OCI-LY1 (cell line): ENCODE measurements around the gene FAM107B.

Source experiments
- H2AFZ ChIP-seq: fragments of 200-600 bp; sonication (generic), shearing (Covaris generic); 2 replicates; pipeline ENCODE4 v1.6.0; 2014; ENCODE audit warnings: antibody characterized with exemption, mild to moderate bottlenecking, low read length
- H3F3A ChIP-seq: fragments of 200-600 bp; sonication (generic), shearing (Covaris generic); 2 replicates; pipeline ENCODE4 v1.6.0; 2014; ENCODE audit warnings: mild to moderate bottlenecking, antibody characterized with exemption, low read length, moderate library complexity; ENCODE audit not compliant: insufficient read depth
- H3K27ac ChIP-seq: fragments of 200-600 bp; sonication (generic); 2 replicates; pipeline ENCODE4 v1.5.1; 2014; ENCODE audit warnings: low read length, mixed run types, mild to moderate bottlenecking, low read depth; ENCODE audit not compliant: poor library complexity, severe bottlenecking
- H3K27me3 ChIP-seq: fragments of 200-600 bp; sonication (generic); 2 replicates; pipeline ENCODE4 v1.6.0; 2014; ENCODE audit warnings: antibody characterized with exemption, mild to moderate bottlenecking, low read length, moderate library complexity; ENCODE audit not compliant: insufficient read depth
- H3K36me3 ChIP-seq: fragments of 200-600 bp; sonication (generic); 2 replicates; pipeline ENCODE4 v1.6.1; 2014; ENCODE audit warnings: mild to moderate bottlenecking, antibody characterized with exemption, low read length, moderate library complexity, mixed read lengths; ENCODE audit not compliant: insufficient read depth
- H3K4me1 ChIP-seq: fragments of 200-600 bp; sonication (generic); 2 replicates; pipeline ENCODE4 v1.5.1; 2014; ENCODE audit warnings: mild to moderate bottlenecking, low read length, moderate library complexity; ENCODE audit not compliant: insufficient read depth, severe bottlenecking
- H3K4me2 ChIP-seq: fragments of 200-600 bp; sonication (generic), shearing (Covaris generic); 2 replicates; pipeline ENCODE4 v1.6.1; 2014; ENCODE audit warnings: low read length
- H3K4me3 ChIP-seq: fragments of 200-600 bp; sonication (generic); 2 replicates; pipeline ENCODE4 v1.5.1; 2014; ENCODE audit warnings: low read length, low read depth, mild to moderate bottlenecking, mixed read lengths; ENCODE audit not compliant: poor library complexity, severe bottlenecking
- H3K79me2 ChIP-seq: fragments of 200-600 bp; shearing (Covaris generic); 2 replicates; pipeline ENCODE4 v1.6.1; 2016; ENCODE audit warnings: mixed run types, low read length, mixed read lengths; ENCODE audit not compliant: insufficient read depth
- H3K9ac ChIP-seq: fragments of 200-600 bp; sonication (generic), shearing (Covaris generic); 2 replicates; pipeline ENCODE4 v1.6.1; 2014; ENCODE audit warnings: mild to moderate bottlenecking, low read length, mixed read lengths
- H3K9me2 ChIP-seq: fragments of 200-600 bp; sonication (generic), shearing (Covaris generic); 2 replicates; pipeline ENCODE4 v1.6.1; 2014; ENCODE audit warnings: low read depth, mild to moderate bottlenecking, low read length, mixed read lengths
- H3K9me3 ChIP-seq: fragments of 200-600 bp; shearing (Covaris generic); 2 replicates; pipeline ENCODE4 v1.6.1; 2014; ENCODE audit warnings: low read length, mixed read lengths
- H4K20me1 ChIP-seq: fragments of 200-600 bp; sonication (generic), shearing (Covaris generic); 2 replicates; pipeline ENCODE4 v1.6.0; 2016; ENCODE audit warnings: mild to moderate bottlenecking, low read length; ENCODE audit not compliant: insufficient read depth
- EZH2 ChIP-seq: fragments of 200-600 bp; sonication (generic), shearing (Covaris generic); IDR thresholded peaks from 2 replicates; pipeline ENCODE4 v1.8.0; 2017; ENCODE audit warnings: borderline replicate concordance, mixed run types, mild to moderate bottlenecking, antibody characterized with exemption, low read length, moderate library complexity, mixed read lengths
- TF ChIP-seq, protein P1 (sequence below): fragments of 200-600 bp; sonication (generic), shearing (Covaris generic); IDR thresholded peaks from 2 replicates; pipeline ENCODE4 v1.5.1; 2017; ENCODE audit warnings: mild to moderate bottlenecking, antibody characterized with exemption, low read length, moderate library complexity, mixed read lengths

Gene FAM107B

GRCh38 chr10:14736600-14737081, 38.1 kb downstream of the FAM107B start:
- no peak overlapping the region for H2AFZ ChIP-seq
- H3K27ac ChIP-seq, result peak overlapping the region; percentile 97

GRCh38 chr10:14736043-14736442, 38.7 kb downstream of the FAM107B start:
- Histone ChIP-seq H3K9ac (peak overlapping the region; percentile 40), H2AFZ (no peak overlapping the region), H3K4me3 (no peak overlapping the region), H3K4me2 (peak overlapping the region; percentile 54), H3K27ac (peak overlapping the region; percentile 97), H3F3A (no peaks in the 10 kb centered on the region), H3K27me3 (no peaks in the 10 kb centered on the region), H3K9me3 (no peaks in the 10 kb centered on the region; the same call in 1 of the 2 replicates), H3K9me2 (no peaks in the 10 kb centered on the region), H4K20me1 (no peaks in the 10 kb centered on the region), H3K36me3 (no peaks in the 10 kb centered on the region), H3K79me2 (no peaks in the 10 kb centered on the region), H3K4me1 (peaks cover 71% of the 10 kb centered on the region)
- TF ChIP-seq, protein P1, sequence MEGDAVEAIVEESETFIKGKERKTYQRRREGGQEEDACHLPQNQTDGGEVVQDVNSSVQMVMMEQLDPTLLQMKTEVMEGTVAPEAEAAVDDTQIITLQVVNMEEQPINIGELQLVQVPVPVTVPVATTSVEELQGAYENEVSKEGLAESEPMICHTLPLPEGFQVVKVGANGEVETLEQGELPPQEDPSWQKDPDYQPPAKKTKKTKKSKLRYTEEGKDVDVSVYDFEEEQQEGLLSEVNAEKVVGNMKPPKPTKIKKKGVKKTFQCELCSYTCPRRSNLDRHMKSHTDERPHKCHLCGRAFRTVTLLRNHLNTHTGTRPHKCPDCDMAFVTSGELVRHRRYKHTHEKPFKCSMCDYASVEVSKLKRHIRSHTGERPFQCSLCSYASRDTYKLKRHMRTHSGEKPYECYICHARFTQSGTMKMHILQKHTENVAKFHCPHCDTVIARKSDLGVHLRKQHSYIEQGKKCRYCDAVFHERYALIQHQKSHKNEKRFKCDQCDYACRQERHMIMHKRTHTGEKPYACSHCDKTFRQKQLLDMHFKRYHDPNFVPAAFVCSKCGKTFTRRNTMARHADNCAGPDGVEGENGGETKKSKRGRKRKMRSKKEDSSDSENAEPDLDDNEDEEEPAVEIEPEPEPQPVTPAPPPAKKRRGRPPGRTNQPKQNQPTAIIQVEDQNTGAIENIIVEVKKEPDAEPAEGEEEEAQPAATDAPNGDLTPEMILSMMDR, result no peak
- no peak for TF ChIP-seq EZH2

More at GRCh38 chr10:14736600-14737081, 38.1 kb downstream of the FAM107B start:
- peaks cover 74% of the 10 kb centered on the region for H3K4me1 ChIP-seq
- H3K36me3 ChIP-seq, result no peaks in the 10 kb centered on the region
- peak overlapping the region; percentile 70 for H3K9ac ChIP-seq
- no peak overlapping the region for H3K4me3 ChIP-seq
- TF ChIP-seq, protein P1, result peak; percentile 33; the same call in 1 of the 2 replicates
- no peak for TF ChIP-seq EZH2
- H3K9me2 ChIP-seq, result no peaks in the 10 kb centered on the region
- no peaks in the 10 kb centered on the region for H3F3A ChIP-seq
- H3K79me2 ChIP-seq, result no peaks in the 10 kb centered on the region
- H3K9me3 ChIP-seq, result no peaks in the 10 kb centered on the region; the same call in 1 of the 2 replicates
- H3K4me2 ChIP-seq, result peak overlapping the region; percentile 54
- no peaks in the 10 kb centered on the region for H4K20me1 ChIP-seq
- no peaks in the 10 kb centered on the region for H3K27me3 ChIP-seq

GRCh38 chr10:14731875-14732512, 42.7 kb downstream of the FAM107B start:
- peaks cover 50% of the 10 kb centered on the region for H3K4me1 ChIP-seq
- no peaks in the 10 kb centered on the region for H3K9me2 ChIP-seq
- H3K9ac ChIP-seq, result no peak overlapping the region
- H3K4me3 ChIP-seq, result no peak overlapping the region
- H3F3A ChIP-seq, result no peaks in the 10 kb centered on the region
- H3K27ac ChIP-seq, result no peak overlapping the region
- H3K4me2 ChIP-seq, result no peak overlapping the region
- H3K9me3 ChIP-seq, result no peaks in the 10 kb centered on the region
- H4K20me1 ChIP-seq, result no peaks in the 10 kb centered on the region
- no peak for TF ChIP-seq EZH2
- TF ChIP-seq, protein P1, result no peak
- no peaks in the 10 kb centered on the region for H3K79me2 ChIP-seq
- H3K27me3 ChIP-seq, result no peaks in the 10 kb centered on the region
- H2AFZ ChIP-seq, result peak overlapping the region; percentile 74; the same call in 1 of the 2 replicates
- no peaks in the 10 kb centered on the region for H3K36me3 ChIP-seq
